A549 (cell line): ENCODE measurements around the gene FAM20C. TPM values are rescaled to one million over a fixed set of nuclear protein-coding genes. Genes with fewer than 3 reads are reported as not detected.

Experiments used
- ATAC-seq, 2 experiments: fragments of 200-7000 bp in 1 of 2; fragments of >200 bp in 1 of 2; cut with Nextera tagmentation in 1 of 2; cut with Tn5 transposase in 1 of 2; 3 replicates each; pipeline versions ENCODE4 v1.8.0 to v1.9.1; 2018 to 2020; ENCODE audit warnings: mild to moderate bottlenecking in 1 of 2, moderate library complexity in 1 of 2
- CTCF ChIA-PET: fragments of 300-600 bp; sonication (Branson Sonifier 250); formaldehyde crosslinking; extraction: SDS; loops from one replicate; lab custom pipeline; 2021; ENCODE audit warnings: antibody characterized with exemption, inconsistent platforms; lab: Yijun Ruan, JAX
- POLR2A ChIA-PET: fragments of 350-600 bp; formaldehyde crosslinking; extraction: SDS; loops from one replicate; lab custom pipeline; 2021; ENCODE audit warnings: antibody characterized with exemption, inconsistent platforms; lab: Yijun Ruan, JAX
- DNase-seq, 2 experiments: peaks; one replicate each; pipeline versions ENCODE4 v3.0.0 to v3.0.0-alpha.2; 2011 to 2016; ENCODE audit warnings: low read depth in 1 of 2, low spot score in 1 of 2
- FAIRE-seq: peaks from 2 replicates; lab custom pipeline; 2011; peaks lifted over from hg19 to GRCh38; lab: Jason Lieb, UNC
- H3K27ac ChIP-seq, 2 experiments: fragments of >200 bp; sonication (Bioruptor Twin); formaldehyde crosslinking; 3 replicates each; pipeline ENCODE4 v1.5.1; 2016 to 2017
- H3K4me1 ChIP-seq: fragments of >200 bp; sonication (Bioruptor Twin); formaldehyde crosslinking; 3 replicates; pipeline ENCODE4 v1.6.1; 2016
- H3K4me2 ChIP-seq: fragments of >200 bp; sonication (Bioruptor Twin); formaldehyde crosslinking; 3 replicates; pipeline ENCODE4 v1.6.1; 2016
- H3K4me3 ChIP-seq: fragments of >200 bp; sonication (Bioruptor Twin); formaldehyde crosslinking; 3 replicates; pipeline ENCODE4 v1.5.1; 2016
- H3K9me3 ChIP-seq: fragments of >200 bp; sonication (Bioruptor Twin); formaldehyde crosslinking; 3 replicates; pipeline ENCODE4 v1.6.1; 2016
- ATOH8 ChIP-seq: fragments of 250-450 bp; sonication (Bioruptor Pico); IDR thresholded peaks from 2 replicates; pipeline ENCODE4 v1.5.0; 2020; ENCODE audit warnings: low read depth, mild to moderate bottlenecking, moderate library complexity
- ELK1 ChIP-seq: fragments of 150-350 bp; IDR thresholded peaks from 2 replicates; pipeline ENCODE4 v1.6.1; 2014; ENCODE audit warnings: low read depth, mild to moderate bottlenecking, low read length
- EP300 ChIP-seq, 2 experiments: fragments of >200 bp; sonication (Bioruptor Twin); formaldehyde crosslinking; IDR thresholded peaks; 2 replicates in 1 of 2; 3 replicates in 1 of 2; pipeline ENCODE4 v1.6.1; 2016 to 2017
- ESRRA ChIP-seq: fragments of 150-350 bp; IDR thresholded peaks from 2 replicates; pipeline ENCODE4 v1.6.1; 2014; ENCODE audit warnings: mild to moderate bottlenecking, low read length, borderline replicate concordance
- FOSL2 ChIP-seq, 2 experiments: fragments of 450-650 bp in 1 of 2; fragments of >200 bp in 1 of 2; sonication (Bioruptor Twin) in 1 of 2; formaldehyde crosslinking; IDR thresholded peaks; 2 replicates each; pipeline versions ENCODE4 v1.5.0 to v1.6.1; 2016 to 2020; ENCODE audit warnings: mild to moderate bottlenecking in 1 of 2, moderate library complexity in 1 of 2
- HOXA7 ChIP-seq: fragments of 250-450 bp; sonication (Bioruptor Pico); IDR thresholded peaks from 2 replicates; pipeline ENCODE4 v1.5.0; 2020; ENCODE audit warnings: mild to moderate bottlenecking, moderate library complexity
- KDM1A ChIP-seq: fragments of 200-600 bp; sonication (generic); IDR thresholded peaks from 2 replicates; pipeline ENCODE4 v1.6.1; 2016; ENCODE audit warnings: low read depth, mild to moderate bottlenecking
- KDM5A ChIP-seq: fragments of 200-600 bp; sonication (generic); IDR thresholded peaks from 2 replicates; pipeline ENCODE4 v1.6.1; 2016; ENCODE audit warnings: antibody characterized with exemption, mild to moderate bottlenecking
- RAD21 ChIP-seq, 2 experiments: fragments of >200 bp in 1 of 2; sonication (Bioruptor Twin) in 1 of 2; formaldehyde crosslinking in 1 of 2; IDR thresholded peaks in 1 of 2; conservative IDR thresholded peaks in 1 of 2; 2 replicates in 1 of 2; 3 replicates in 1 of 2; pipeline ENCODE4 v1.6.1; 2012 to 2018; ENCODE audit warnings: inconsistent platforms in 1 of 2
- RCOR1 ChIP-seq: fragments of 150-350 bp; IDR thresholded peaks from 2 replicates; pipeline ENCODE4 v1.6.1; 2014; ENCODE audit warnings: antibody characterized with exemption, low read length, low read depth
- TFCP2L1 ChIP-seq: fragments of 250-450 bp; sonication (Bioruptor Pico); IDR thresholded peaks from 2 replicates; pipeline ENCODE4 v1.5.0; 2021; ENCODE audit warnings: mild to moderate bottlenecking
- ZFP36 ChIP-seq: fragments of 450-650 bp; IDR thresholded peaks from 2 replicates; pipeline ENCODE4 v1.6.1; 2014; ENCODE audit warnings: borderline replicate concordance; ENCODE audit not compliant: partially characterized antibody
- WGBS: methylation state at CpG from one replicate; pipeline ENCODE4 v1.1.6; 2017; ENCODE audit errors: missing lambda C conversion rate; 5-methylcytosine and 5-hydroxymethylcytosine counted together
- polyA plus RNA-seq, 4 experiments: library from polyadenylated mRNA; depleted of rRNA in 3 of 4; stranded (reverse); fragments of >200 nt; fragmentation: RNase III in 1 of 4; extraction: RNeasy Plus Mini Kit Qiagen cat#74134 plus additional on column Dnase treatment in 1 of 4; gene quantifications; 2 replicates in 3 of 4; 3 replicates in 1 of 4; pipeline ENCODE4 v1.2.3, GENCODE V29; 2011 to 2017
- TF ChIP-seq, protein P1 (sequence below): fragments of >200 bp; sonication (Bioruptor Twin); formaldehyde crosslinking; IDR thresholded peaks from 3 replicates; pipeline ENCODE4 v1.6.1; 2016
- TF ChIP-seq, protein P2 (sequence below): fragments of 250-450 bp; sonication (Bioruptor Pico); IDR thresholded peaks from 2 replicates; pipeline ENCODE4 v1.5.0; 2021; ENCODE audit warnings: mild to moderate bottlenecking, moderate library complexity, borderline replicate concordance

FAM20C gene
- polyA plus RNA-seq, 2 of the 4 experiments (the other 2 are of a cell fraction), result 5.6 to 20.3 TPM

DNA sequence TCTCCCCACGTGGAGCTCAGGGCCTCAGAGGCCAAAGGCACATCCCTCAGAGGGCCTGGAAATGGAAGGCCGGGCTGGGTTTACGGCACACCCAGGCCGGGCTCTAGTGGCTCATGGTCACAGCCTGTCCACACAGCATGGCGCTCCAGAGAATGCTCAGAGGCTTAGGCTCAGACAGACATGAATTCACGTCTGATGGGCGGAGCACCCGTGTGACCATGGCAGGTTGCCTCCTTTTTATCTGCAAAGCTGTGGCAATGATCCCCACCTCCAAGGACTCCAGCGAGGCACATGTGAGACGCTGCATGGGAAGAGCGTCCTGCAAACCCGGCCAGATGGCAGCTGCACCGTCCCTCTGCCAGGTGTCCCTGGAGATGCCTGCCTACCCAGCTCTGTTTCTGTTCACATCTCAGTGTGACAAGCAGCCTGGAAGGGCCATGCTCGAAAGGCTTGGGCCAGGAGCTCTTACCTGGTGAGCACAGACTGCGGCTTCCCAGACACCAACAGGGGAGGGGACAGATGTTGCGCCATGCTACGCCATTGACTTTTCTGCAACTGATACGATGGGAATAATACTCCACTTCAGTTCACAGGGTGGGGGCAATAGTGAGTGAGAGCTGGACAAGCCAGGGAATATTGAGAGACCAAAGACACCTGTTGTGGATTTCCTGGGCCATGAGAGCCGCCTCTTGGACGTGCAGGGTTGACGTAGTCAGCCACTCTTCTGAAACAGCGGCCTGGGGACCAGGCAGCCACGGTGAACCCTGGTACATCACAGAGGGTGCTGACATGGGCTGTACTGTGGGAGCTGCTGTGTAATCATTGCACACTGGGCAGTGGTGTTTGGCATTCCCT is 34.4 kb upstream of the FAM20C start:
- TF ChIP-seq HOXA7 (CRISPR knock-in tag) (no peak), RAD21 (conservative IDR thresholded peaks at IDR 0.05 in 1 of 2, IDR thresholded peaks at IDR 0.05 in 1 of 2) (no peak), ZFP36 (no peak), ATOH8 (no peak)
- WGBS, result 84% methylated on average over 10 of the region's 23 CpGs
- Histone ChIP-seq H3K4me2 (no peak overlapping the region), H3K4me3 (no peak overlapping the region), H3K4me1 (peaks cover 8% of the 10 kb centered on the region; the same call in 2 of the 3 replicates), H3K9me3 (no peaks in the 10 kb centered on the region), H3K27ac (no peak overlapping the region)
- ChIA-PET CTCF (no interaction called here), POLR2A (no interaction called here)
- FAIRE-seq (no peak), DNase-seq (no peak), ATAC-seq (no peak)

DNA sequence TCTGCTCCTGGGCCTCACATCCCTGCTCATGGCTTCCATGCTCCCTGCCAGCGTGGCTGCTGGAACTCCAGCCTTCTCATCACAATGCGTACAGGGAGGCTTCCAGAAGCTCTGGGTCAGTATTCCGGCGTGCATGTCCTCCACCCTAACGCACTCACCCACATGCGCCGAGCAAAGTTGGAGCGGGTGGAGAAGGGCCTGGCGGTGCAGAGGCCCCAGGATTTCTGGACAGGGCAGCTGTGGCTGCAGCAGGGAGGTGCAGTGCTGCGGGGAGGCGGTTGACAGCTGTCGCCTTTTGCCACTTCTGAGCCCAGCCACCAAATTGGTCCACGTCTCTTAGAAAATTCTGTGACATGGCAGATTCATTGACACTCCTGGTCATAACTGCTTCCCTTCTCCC is 33.6 kb upstream of the FAM20C start:
- POLR2A ChIA-PET, result no interaction called here
- ATAC-seq (no peak), DNase-seq (no peak), FAIRE-seq (no peak)
- 72% methylated on average over 12 of the region's 13 CpGs for WGBS
- Histone ChIP-seq H3K27ac (no peak overlapping the region), H3K4me2 (no peak overlapping the region), H3K4me1 (peaks cover 8% of the 10 kb centered on the region; the same call in 2 of the 3 replicates), H3K4me3 (no peak overlapping the region), H3K9me3 (no peaks in the 10 kb centered on the region)
- TF ChIP-seq ESRRA (no peak), KDM1A (no peak), ELK1 (no peak), FOSL2 (IDR thresholded peaks at IDR 0.05) (no peak), FOSL2 (CRISPR knock-in tag; IDR thresholded peaks at IDR 0.05) (no peak), TFCP2L1 (no peak), EP300 (IDR thresholded peaks at IDR 0.05) (no peak), KDM5A (no peak), RCOR1 (no peak)
- TF ChIP-seq, protein P1, sequence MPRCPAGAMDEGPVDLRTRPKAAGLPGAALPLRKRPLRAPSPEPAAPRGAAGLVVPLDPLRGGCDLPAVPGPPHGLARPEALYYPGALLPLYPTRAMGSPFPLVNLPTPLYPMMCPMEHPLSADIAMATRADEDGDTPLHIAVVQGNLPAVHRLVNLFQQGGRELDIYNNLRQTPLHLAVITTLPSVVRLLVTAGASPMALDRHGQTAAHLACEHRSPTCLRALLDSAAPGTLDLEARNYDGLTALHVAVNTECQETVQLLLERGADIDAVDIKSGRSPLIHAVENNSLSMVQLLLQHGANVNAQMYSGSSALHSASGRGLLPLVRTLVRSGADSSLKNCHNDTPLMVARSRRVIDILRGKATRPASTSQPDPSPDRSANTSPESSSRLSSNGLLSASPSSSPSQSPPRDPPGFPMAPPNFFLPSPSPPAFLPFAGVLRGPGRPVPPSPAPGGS, result no peak
- TF ChIP-seq, protein P2, sequence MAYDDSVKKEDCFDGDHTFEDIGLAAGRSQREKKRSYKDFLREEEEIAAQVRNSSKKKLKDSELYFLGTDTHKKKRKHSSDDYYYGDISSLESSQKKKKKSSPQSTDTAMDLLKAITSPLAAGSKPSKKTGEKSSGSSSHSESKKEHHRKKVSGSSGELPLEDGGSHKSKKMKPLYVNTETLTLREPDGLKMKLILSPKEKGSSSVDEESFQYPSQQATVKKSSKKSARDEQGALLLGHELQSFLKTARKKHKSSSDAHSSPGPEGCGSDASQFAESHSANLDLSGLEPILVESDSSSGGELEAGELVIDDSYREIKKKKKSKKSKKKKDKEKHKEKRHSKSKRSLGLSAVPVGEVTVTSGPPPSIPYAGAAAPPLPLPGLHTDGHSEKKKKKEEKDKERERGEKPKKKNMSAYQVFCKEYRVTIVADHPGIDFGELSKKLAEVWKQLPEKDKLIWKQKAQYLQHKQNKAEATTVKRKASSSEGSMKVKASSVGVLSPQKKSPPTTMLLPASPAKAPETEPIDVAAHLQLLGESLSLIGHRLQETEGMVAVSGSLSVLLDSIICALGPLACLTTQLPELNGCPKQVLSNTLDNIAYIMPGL (CRISPR knock-in tag), result no peak
- CTCF ChIA-PET, result interaction anchor here (1.4 kb wide), 1 partner anchor 22 kb away, joined by 3 read pairs; no protein-coding TSS in a partner anchor
